ENCODE data around the gene TINCR.
"Not testable (repeated sequence)": the region's sequence is repeated elsewhere in the genome, so short reads cannot be mapped to it uniquely, and the experiment has no call there.

TINCR gene

DNA sequence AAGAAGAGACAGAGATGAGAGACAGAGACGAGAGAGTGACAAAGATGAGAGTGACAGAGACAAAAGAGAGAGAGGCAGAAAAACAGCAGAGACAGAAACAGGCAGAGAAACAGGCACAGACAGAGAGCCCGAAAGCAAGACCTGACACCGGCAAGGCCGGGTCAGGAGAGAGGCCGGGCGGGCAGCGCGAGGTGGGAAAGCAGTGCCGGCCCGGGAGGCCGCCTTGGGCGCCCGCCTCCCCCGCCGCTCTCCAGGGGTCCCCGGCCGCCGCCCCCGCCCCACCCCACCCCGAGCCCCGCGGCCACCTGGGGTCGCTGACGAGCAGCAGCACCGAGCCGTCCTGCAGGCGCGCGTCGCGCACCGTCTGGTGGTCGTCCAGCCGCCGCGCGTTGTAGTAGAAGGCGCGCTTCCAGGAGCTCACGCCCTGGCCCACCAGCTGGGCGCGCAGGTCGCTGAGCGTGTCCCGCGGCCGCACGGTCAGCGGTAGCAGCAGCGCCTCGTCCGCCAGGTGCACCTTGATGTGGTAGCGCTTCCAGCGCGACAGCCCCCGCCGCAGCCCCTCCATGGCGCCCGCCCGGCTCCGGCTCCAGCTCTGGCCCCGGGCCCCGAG, at the start of gene TINCR:
TSS of gene TINCR (minus strand) at position 594 of the 610 bp plus-strand sequence.
- TF ChIP-seq POLR2A (IDR thresholded peaks at IDR 0.05; ENCODE audit: low read depth, low read length), result no peak

DNA sequence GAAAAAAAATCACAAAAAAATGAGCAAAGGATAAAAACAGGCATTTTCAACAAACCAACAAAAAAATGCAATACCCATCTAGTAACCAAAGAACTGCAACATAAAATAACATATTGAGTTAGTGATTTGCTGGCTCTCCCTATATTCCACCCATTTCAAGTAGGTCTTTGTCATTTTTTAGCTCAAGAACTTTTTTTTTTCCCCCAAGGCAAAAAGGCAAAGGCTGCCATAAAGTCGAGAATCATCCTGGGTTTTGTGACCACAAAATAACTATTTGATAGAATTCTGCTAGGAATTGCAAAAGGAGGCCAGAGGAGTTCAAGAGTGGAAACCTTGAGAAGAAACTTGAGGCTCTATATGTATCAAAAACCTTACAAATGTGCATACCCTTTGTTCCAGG, 49.3 kb upstream of the TINCR start:
- no peak for FAIRE-seq
- DNase-seq (ENCODE audit: insufficient read length, low spot score), result no peak
- TF ChIP-seq POLR2A (IDR thresholded peaks at IDR 0.05; ENCODE audit: low read depth, low read length), result no peak

More for the DNA sequence above, at the start of gene TINCR:
- FAIRE-seq (no peak), DNase-seq (ENCODE audit: insufficient read length, low spot score) (no peak)

GRCh38 chr19:5615756-5616327, 48.1 kb upstream of the TINCR start:
- no peak for TF ChIP-seq POLR2A (IDR thresholded peaks at IDR 0.05; ENCODE audit: low read depth, low read length)
- no peak for FAIRE-seq
- DNase-seq (ENCODE audit: insufficient read length, low spot score), result peak; percentile 55

DNA sequence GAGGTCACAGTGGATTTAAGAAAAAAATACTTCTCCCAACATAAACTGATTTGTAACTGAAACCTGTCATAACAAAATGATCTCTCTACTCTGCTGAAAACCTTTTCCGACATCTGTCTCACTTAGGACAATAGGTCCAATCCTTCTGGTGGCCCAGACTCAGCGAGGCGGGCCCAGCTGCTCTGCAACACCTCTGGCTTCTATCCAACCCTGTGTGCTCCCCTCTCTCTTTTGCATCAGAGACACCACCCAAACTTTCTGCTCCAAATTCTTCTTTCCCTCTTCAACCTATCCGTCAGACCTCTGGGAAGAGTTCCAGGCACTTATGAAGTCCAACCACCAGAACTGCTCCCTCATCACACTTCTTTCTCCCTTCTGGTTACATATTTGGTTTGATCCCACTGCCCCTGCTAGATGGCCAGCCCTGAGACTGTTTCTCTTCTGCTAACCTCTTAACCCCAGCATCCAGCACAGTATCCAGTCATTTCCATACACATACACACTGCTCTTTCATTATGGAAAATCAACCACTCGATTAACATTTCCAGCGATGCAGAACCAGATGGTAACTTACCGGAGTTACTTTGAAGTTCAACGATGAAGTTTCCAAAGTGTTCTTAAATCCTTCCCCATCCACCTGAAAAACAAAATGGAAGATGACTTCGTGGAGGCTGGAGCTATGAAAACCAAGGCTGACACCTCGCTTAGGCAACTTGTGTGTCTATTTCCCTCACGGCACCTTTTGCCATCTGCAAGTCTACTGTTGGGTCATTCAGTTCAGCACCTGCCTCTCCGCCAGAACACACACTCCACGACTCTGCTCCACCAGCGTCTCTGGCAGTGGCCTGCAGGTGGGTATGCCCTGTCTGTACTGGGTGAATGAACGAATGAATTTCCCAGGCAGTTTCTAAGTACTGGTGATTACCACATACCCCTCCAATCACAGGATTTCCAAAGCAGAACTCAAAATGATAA, 45.4 kb upstream of the TINCR start:
- TF ChIP-seq POLR2A (IDR thresholded peaks at IDR 0.05; ENCODE audit: low read depth, low read length), result no peak
- FAIRE-seq (no peak), DNase-seq (ENCODE audit: insufficient read length, low spot score) (no peak)

DNA sequence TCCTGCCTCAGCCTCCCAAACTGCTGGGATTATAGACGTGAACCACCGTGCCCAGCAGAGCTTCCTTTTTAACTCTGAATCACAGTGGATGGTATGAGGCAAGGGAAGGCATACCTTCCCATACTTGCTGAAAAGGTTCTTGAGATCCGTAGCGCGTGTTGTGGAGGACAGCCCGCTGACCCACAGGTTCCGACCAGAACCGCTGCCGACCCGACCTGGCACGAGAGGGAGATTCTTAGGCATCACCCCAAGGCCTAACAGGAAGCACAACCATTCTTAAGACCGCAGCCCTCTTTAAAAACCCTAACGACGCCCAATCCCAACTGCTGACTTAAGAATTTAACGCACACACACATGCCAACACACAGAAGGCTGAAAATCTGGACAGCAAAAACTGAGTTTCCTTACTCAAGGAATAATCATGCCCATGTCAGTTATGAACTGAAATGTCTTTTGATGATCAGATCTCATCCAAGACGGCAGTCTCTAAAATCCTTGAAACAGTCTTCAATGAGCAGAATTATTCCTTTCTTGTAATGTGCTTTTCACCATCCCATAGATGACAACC, 42.2 kb upstream of the TINCR start:
- FAIRE-seq (no peak), DNase-seq (ENCODE audit: insufficient read length, low spot score) (no peak)
- TF ChIP-seq POLR2A (IDR thresholded peaks at IDR 0.05; ENCODE audit: low read depth, low read length), result no peak

DNA sequence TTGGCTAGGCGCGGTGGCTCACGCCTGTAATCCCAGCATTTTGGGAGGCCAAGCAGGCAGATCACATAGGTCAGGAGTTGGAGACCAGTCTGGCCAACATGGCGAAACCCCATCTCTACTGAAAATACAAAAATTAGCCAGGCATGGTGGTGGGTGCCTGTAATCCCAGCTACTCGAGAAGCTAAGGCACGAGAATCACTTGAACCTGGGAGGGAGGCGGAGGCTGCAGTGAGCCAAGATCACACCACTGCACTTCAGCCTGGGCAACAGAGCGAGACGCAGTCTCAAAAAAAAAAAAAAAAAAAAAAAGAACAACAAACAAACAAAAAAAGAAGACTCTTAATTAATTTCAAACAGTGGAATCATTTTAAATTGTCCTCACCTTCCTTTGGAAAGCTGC, 41.0 kb upstream of the TINCR start:
- not testable (repeated sequence) for DNase-seq (ENCODE audit: insufficient read length, low spot score); FAIRE-seq

- TF ChIP-seq POLR2A (IDR thresholded peaks at IDR 0.05; ENCODE audit: low read depth, low read length), result no peak
- FAIRE-seq (no peak), DNase-seq (ENCODE audit: insufficient read length, low spot score) (no peak)
Measured at GRCh38 chr19:5608291-5608690, 40.5 kb upstream of the TINCR start.

- no peak for TF ChIP-seq POLR2A (IDR thresholded peaks at IDR 0.05; ENCODE audit: low read depth, low read length)
- FAIRE-seq (no peak), DNase-seq (ENCODE audit: insufficient read length, low spot score) (no peak)
Measured at GRCh38 chr19:5607318-5608275, 39.8 kb upstream of the TINCR start.

GRCh38 chr19:5605362-5605761, 37.6 kb upstream of the TINCR start:
- FAIRE-seq (no peak), DNase-seq (ENCODE audit: insufficient read length, low spot score) (no peak)
- no peak for TF ChIP-seq POLR2A (IDR thresholded peaks at IDR 0.05; ENCODE audit: low read depth, low read length)

DNA sequence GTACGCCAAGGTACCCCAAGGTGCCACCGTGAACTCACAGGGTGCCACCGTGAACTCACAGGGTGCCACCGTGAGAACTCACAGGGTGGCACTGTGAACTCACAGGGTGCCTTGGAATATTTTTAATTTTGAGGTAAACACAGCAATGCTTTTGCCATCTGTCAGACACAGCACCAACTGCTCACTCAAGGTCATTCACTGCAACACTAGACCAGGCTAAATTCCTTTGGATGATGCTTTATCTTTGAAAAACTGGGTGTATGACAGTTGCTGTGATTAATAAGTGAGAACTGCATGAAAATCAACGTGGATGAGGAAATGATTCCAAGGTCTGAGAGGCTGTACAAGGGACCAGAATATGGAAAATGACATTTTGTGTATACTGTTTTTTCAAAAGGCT, 35.9 kb upstream of the TINCR start:
- FAIRE-seq, result no peak
- DNase-seq (ENCODE audit: insufficient read length, low spot score), result no peak
- TF ChIP-seq POLR2A (IDR thresholded peaks at IDR 0.05; ENCODE audit: low read depth, low read length), result no peak

- DNase-seq (ENCODE audit: insufficient read length, low spot score) (no peak), FAIRE-seq (no peak)
- TF ChIP-seq POLR2A (IDR thresholded peaks at IDR 0.05; ENCODE audit: low read depth, low read length), result no peak
Measured at GRCh38 chr19:5600797-5601196, 33.0 kb upstream of the TINCR start.

DNA sequence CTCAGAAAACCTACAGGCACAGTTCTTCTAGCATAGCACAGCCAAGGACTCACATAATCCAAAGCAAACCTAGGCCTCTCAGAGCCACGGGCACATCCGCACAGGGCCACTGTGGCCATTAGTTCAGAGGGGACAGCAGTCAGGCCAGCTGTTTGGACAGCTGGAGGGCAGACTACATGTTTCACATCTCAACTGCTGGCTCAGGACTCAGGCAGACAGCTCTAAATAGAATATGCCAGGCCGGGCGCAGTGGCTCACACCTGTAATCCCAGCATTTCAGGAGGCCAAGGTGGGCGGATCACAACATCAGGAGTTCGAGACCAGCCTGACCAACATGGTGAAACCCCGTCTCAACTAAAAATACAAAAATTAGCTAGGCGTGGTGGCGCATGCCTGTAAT, 28.0 kb upstream of the TINCR start:
- DNase-seq (ENCODE audit: insufficient read length, low spot score) (no peak), FAIRE-seq (no peak)
- no peak for TF ChIP-seq POLR2A (IDR thresholded peaks at IDR 0.05; ENCODE audit: low read depth, low read length)

- no peak for TF ChIP-seq POLR2A (IDR thresholded peaks at IDR 0.05; ENCODE audit: low read depth, low read length)
- DNase-seq (ENCODE audit: insufficient read length, low spot score) (no peak), FAIRE-seq (no peak)
Measured at GRCh38 chr19:5595129-5595528, 27.4 kb upstream of the TINCR start.
